ENCODE data around the gene OTOL1. TPM values are rescaled to one million over a fixed set of nuclear protein-coding genes. Genes with fewer than 3 reads are reported as not detected.
"Not testable (repeated sequence)": the region's sequence is repeated elsewhere in the genome, so short reads cannot be mapped to it uniquely, and the experiment has no call there.

Gene OTOL1
- total RNA-seq, 1 experiment from 2014 or later, result not detected

GRCh38 chr3:161475206-161475605, 21.4 kb upstream of the OTOL1 start:
- H3K36me3 Mint-ChIP-seq (ENCODE audit: insufficient read depth, unreplicated experiment), result no peaks in the 10 kb centered on the region
- H3K4me1 Mint-ChIP-seq (ENCODE audit: low read depth, unreplicated experiment), result no peaks in the 10 kb centered on the region
- intact Hi-C loops (cut with micrococcal nuclease; ENCODE audit: unreplicated experiment), result no loop called here
- TF ChIP-seq, protein P1, sequence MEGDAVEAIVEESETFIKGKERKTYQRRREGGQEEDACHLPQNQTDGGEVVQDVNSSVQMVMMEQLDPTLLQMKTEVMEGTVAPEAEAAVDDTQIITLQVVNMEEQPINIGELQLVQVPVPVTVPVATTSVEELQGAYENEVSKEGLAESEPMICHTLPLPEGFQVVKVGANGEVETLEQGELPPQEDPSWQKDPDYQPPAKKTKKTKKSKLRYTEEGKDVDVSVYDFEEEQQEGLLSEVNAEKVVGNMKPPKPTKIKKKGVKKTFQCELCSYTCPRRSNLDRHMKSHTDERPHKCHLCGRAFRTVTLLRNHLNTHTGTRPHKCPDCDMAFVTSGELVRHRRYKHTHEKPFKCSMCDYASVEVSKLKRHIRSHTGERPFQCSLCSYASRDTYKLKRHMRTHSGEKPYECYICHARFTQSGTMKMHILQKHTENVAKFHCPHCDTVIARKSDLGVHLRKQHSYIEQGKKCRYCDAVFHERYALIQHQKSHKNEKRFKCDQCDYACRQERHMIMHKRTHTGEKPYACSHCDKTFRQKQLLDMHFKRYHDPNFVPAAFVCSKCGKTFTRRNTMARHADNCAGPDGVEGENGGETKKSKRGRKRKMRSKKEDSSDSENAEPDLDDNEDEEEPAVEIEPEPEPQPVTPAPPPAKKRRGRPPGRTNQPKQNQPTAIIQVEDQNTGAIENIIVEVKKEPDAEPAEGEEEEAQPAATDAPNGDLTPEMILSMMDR (IDR thresholded peaks at IDR 0.05; ENCODE audit: unreplicated experiment), result no peak
- no peak for DNase-seq
- H3K27ac Mint-ChIP-seq (ENCODE audit: unreplicated experiment), result no peak overlapping the region
- H3K27me3 Mint-ChIP-seq (ENCODE audit: unreplicated experiment), result no peaks in the 10 kb centered on the region
- no peaks in the 10 kb centered on the region for H3K9me3 Mint-ChIP-seq (ENCODE audit: low read depth, unreplicated experiment)
- H3K4me3 Mint-ChIP-seq (ENCODE audit: low read depth, unreplicated experiment), result no peak overlapping the region
- CTCF ChIA-PET, result interaction anchor here (0.6 to 1.2 kb wide), 3 partner anchors 10 to 192 kb away, joined by 3 to 5 read pairs (median 5); no protein-coding TSS in a partner anchor
- BruUV-seq (replicated peaks), result no TSS peak

GRCh38 chr3:161475905-161476304, 20.7 kb upstream of the OTOL1 start:
- DNase-seq, result peak; percentile 34
- no peak overlapping the region for H3K4me3 Mint-ChIP-seq (ENCODE audit: low read depth, unreplicated experiment)
- H3K27ac Mint-ChIP-seq (ENCODE audit: unreplicated experiment), result no peak overlapping the region
- no peaks in the 10 kb centered on the region for H3K27me3 Mint-ChIP-seq (ENCODE audit: unreplicated experiment)
- CTCF ChIA-PET, result interaction anchor here (0.6 to 1.8 kb wide), 6 partner anchors 9 to 423 kb away, joined by 3 to 6 read pairs (median 5); no protein-coding TSS in a partner anchor
- H3K36me3 Mint-ChIP-seq (ENCODE audit: insufficient read depth, unreplicated experiment), result no peaks in the 10 kb centered on the region
- TF ChIP-seq, protein P1 (IDR thresholded peaks at IDR 0.05; ENCODE audit: unreplicated experiment), result no peak
- no TSS peak for BruUV-seq (replicated peaks)
- H3K4me1 Mint-ChIP-seq (ENCODE audit: low read depth, unreplicated experiment), result no peaks in the 10 kb centered on the region
- H3K9me3 Mint-ChIP-seq (ENCODE audit: low read depth, unreplicated experiment), result no peaks in the 10 kb centered on the region
- intact Hi-C loops (cut with micrococcal nuclease; ENCODE audit: unreplicated experiment), result no loop called here

GRCh38 chr3:161484226-161484625, 12.4 kb upstream of the OTOL1 start:
- no peaks in the 10 kb centered on the region for H3K36me3 Mint-ChIP-seq (ENCODE audit: insufficient read depth, unreplicated experiment)
- intact Hi-C loops (cut with micrococcal nuclease; ENCODE audit: unreplicated experiment), result no loop called here
- no peak for DNase-seq
- no peaks in the 10 kb centered on the region for H3K9me3 Mint-ChIP-seq (ENCODE audit: low read depth, unreplicated experiment)
- TF ChIP-seq, protein P1 (IDR thresholded peaks at IDR 0.05; ENCODE audit: unreplicated experiment), result no peak
- CTCF ChIA-PET, result interaction anchor here (1.9 kb wide), 1 partner anchor 9 kb away, joined by 5 read pairs; no protein-coding TSS in a partner anchor
- peaks cover 9% of the 10 kb centered on the region for H3K4me1 Mint-ChIP-seq (ENCODE audit: low read depth, unreplicated experiment)
- no peaks in the 10 kb centered on the region for H3K27me3 Mint-ChIP-seq (ENCODE audit: unreplicated experiment)
- no TSS peak for BruUV-seq (replicated peaks)
- no peak overlapping the region for H3K27ac Mint-ChIP-seq (ENCODE audit: unreplicated experiment)
- H3K4me3 Mint-ChIP-seq (ENCODE audit: low read depth, unreplicated experiment), result no peak overlapping the region

GRCh38 chr3:161488284-161488683, 8.3 kb upstream of the OTOL1 start:
- BruUV-seq (replicated peaks); H3K4me3 Mint-ChIP-seq (ENCODE audit: low read depth, unreplicated experiment); intact Hi-C loops (cut with micrococcal nuclease; ENCODE audit: unreplicated experiment); DNase-seq; H3K36me3 Mint-ChIP-seq (ENCODE audit: insufficient read depth, unreplicated experiment); H3K9me3 Mint-ChIP-seq (ENCODE audit: low read depth, unreplicated experiment); H3K27me3 Mint-ChIP-seq (ENCODE audit: unreplicated experiment); H3K27ac Mint-ChIP-seq (ENCODE audit: unreplicated experiment): not testable (repeated sequence)
- CTCF ChIA-PET, result interaction anchor here (0.6 to 0.7 kb wide), 2 partner anchors 12 to 160 kb away, joined by 3 to 5 read pairs; no protein-coding TSS in a partner anchor
- H3K4me1 Mint-ChIP-seq (ENCODE audit: low read depth, unreplicated experiment), result peaks cover 17% of the 10 kb centered on the region

DNA sequence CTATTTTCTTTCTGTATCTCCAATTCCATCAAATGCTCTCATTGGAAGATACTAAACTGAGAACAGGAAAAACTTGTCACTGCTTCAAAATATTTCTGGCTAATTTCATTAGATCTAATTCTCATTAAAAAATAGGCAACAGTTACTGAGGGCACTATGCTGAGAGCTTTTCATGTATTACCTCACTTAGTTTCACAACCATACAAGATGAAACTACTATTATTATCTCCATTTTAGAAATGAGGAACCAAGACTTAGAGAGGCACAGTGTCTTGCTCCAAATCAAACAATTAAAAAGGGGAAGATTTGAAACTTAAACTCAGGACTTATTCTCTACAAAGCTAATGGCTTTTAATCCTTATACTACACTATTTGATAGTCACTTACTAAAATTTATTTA, 7.2 kb upstream of the OTOL1 start:
- Mint-ChIP-seq H3K36me3 (ENCODE audit: insufficient read depth, unreplicated experiment) (no peaks in the 10 kb centered on the region), H3K27ac (ENCODE audit: unreplicated experiment) (no peak overlapping the region), H3K27me3 (ENCODE audit: unreplicated experiment) (no peaks in the 10 kb centered on the region), H3K4me3 (ENCODE audit: low read depth, unreplicated experiment) (no peak overlapping the region), H3K4me1 (ENCODE audit: low read depth, unreplicated experiment) (peaks cover 17% of the 10 kb centered on the region), H3K9me3 (ENCODE audit: low read depth, unreplicated experiment) (peaks cover under 1% of the 10 kb centered on the region)
- no peak for DNase-seq
- no TSS peak for BruUV-seq (replicated peaks)
- TF ChIP-seq, protein P1 (IDR thresholded peaks at IDR 0.05; ENCODE audit: unreplicated experiment), result no peak
- CTCF ChIA-PET, result no interaction called here
- intact Hi-C loops (cut with micrococcal nuclease; ENCODE audit: unreplicated experiment), result no loop called here

- H3K27ac Mint-ChIP-seq (ENCODE audit: unreplicated experiment); H3K36me3 Mint-ChIP-seq (ENCODE audit: insufficient read depth, unreplicated experiment); H3K4me3 Mint-ChIP-seq (ENCODE audit: low read depth, unreplicated experiment); CTCF ChIA-PET; BruUV-seq (replicated peaks); intact Hi-C loops (cut with micrococcal nuclease; ENCODE audit: unreplicated experiment); DNase-seq; H3K27me3 Mint-ChIP-seq (ENCODE audit: unreplicated experiment): not testable (repeated sequence)
- Mint-ChIP-seq H3K9me3 (ENCODE audit: low read depth, unreplicated experiment) (peaks cover 11% of the 10 kb centered on the region), H3K4me1 (ENCODE audit: low read depth, unreplicated experiment) (peaks cover 17% of the 10 kb centered on the region)
These were observed 5.8 kb upstream of the OTOL1 start for GRCh38 chr3:161490845-161491244.

Measured in Calu3 (cell line).